PC-9 (cell line): Measurements from ENCODE around the gene ICA1. TPM values are rescaled to one million over a fixed set of nuclear protein-coding genes. Genes with fewer than 3 reads are reported as not detected.

Source experiments
- BruUV-seq: library from RNA; stranded (reverse); fragments of 400-500 nt; replicated peaks from 2 replicates; lab custom pipeline; 2021; lab: Mats Ljungman, UMichigan
- CTCF ChIA-PET: fragments of 300-600 bp; sonication (Branson Sonifier 250); formaldehyde crosslinking; loops from one replicate; lab custom pipeline; 2022; ENCODE audit warnings: antibody characterized with exemption; lab: Charles Lee
- POLR2A ChIA-PET: fragments of 300-600 bp; sonication (Branson Sonifier 250); formaldehyde crosslinking; loops from one replicate; lab custom pipeline; 2022; ENCODE audit warnings: antibody characterized with exemption; ENCODE audit not compliant: unreplicated experiment; lab: Charles Lee
- DNase-seq, 2 experiments: peaks; one replicate each; pipeline versions ENCODE4 v3.0.0 to v3.0.0-alpha.2; 2015 to 2022; ENCODE audit warnings: mixed read lengths in 1 of 2
- H2AFZ ChIP-seq: fragments of 200-600 bp; sonication (generic); 2 replicates; pipeline ENCODE4 v1.8.1; 2017; ENCODE audit warnings: antibody characterized with exemption
- H3F3A ChIP-seq: fragments of 200-600 bp; sonication (generic); 2 replicates; pipeline ENCODE4 v1.8.1; 2017; ENCODE audit warnings: antibody characterized with exemption, mild to moderate bottlenecking, low read depth; ENCODE audit not compliant: insufficient read depth
- H3K27ac ChIP-seq: fragments of 200-600 bp; sonication (generic); 2 replicates; pipeline ENCODE4 v1.6.1; 2016; ENCODE audit warnings: mixed run types
- H3K27me3 ChIP-seq: fragments of 200-600 bp; sonication (generic); 2 replicates; pipeline ENCODE4 v1.6.1; 2016; ENCODE audit warnings: low read depth, mixed run types; ENCODE audit not compliant: insufficient read depth
- H3K36me3 ChIP-seq: fragments of 200-600 bp; sonication (generic); 2 replicates; pipeline ENCODE4 v1.6.1; 2016; ENCODE audit warnings: low read depth, mixed run types
- H3K4me1 ChIP-seq: fragments of 200-600 bp; sonication (generic); replicated peaks from 2 replicates; pipeline ENCODE4 v1.6.1; 2016; ENCODE audit warnings: mixed run types; ENCODE audit not compliant: insufficient read depth
- H3K4me2 ChIP-seq: fragments of 200-600 bp; sonication (generic); 2 replicates; pipeline ENCODE4 v1.6.1; 2017; ENCODE audit warnings: mixed run types
- H3K4me3 ChIP-seq: fragments of 200-600 bp; sonication (generic); 2 replicates; pipeline ENCODE4 v1.6.1; 2016; ENCODE audit warnings: mixed run types
- H3K79me2 ChIP-seq: fragments of 200-600 bp; sonication (generic); 2 replicates; pipeline ENCODE4 v1.6.1; 2017; ENCODE audit warnings: low read depth, mixed run types
- H3K9me2 ChIP-seq: fragments of 200-600 bp; sonication (generic); 2 replicates; pipeline ENCODE4 v1.8.1; 2017; ENCODE audit warnings: mild to moderate bottlenecking; ENCODE audit not compliant: insufficient read depth
- H3K9me3 ChIP-seq: fragments of 200-600 bp; sonication (generic); 2 replicates; pipeline ENCODE4 v1.8.1; 2016; ENCODE audit warnings: low read depth; ENCODE audit not compliant: insufficient read depth
- H4K20me1 ChIP-seq: fragments of 200-600 bp; sonication (generic); 2 replicates; pipeline ENCODE4 v1.8.1; 2017; ENCODE audit not compliant: insufficient read depth
- EZH2 ChIP-seq: fragments of 200-600 bp; sonication (generic); IDR thresholded peaks from 2 replicates; pipeline ENCODE4 v1.8.0; 2017; ENCODE audit warnings: antibody characterized with exemption, low read depth
- intact Hi-C: fragments of 100-400 bp; cut with micrococcal nuclease; formaldehyde crosslinking; loops from one replicate; pipeline ENCODE4 v1.10.0; 2022; ENCODE audit not compliant: unreplicated experiment
- total RNA-seq: library from RNA; stranded (reverse); gene quantifications from 2 replicates; pipeline ENCODE4 v1.2.3, GENCODE V29; 2021
- TF ChIP-seq, protein P1 (sequence below): fragments of 200-600 bp; sonication (generic); conservative IDR thresholded peaks from 2 replicates; pipeline ENCODE4 v1.6.1; 2017; ENCODE audit warnings: mixed run types, antibody characterized with exemption, mild to moderate bottlenecking, moderate library complexity

The ICA1 gene
- total RNA-seq, 1 experiment from 2014 or later = 33.8 TPM

DNA sequence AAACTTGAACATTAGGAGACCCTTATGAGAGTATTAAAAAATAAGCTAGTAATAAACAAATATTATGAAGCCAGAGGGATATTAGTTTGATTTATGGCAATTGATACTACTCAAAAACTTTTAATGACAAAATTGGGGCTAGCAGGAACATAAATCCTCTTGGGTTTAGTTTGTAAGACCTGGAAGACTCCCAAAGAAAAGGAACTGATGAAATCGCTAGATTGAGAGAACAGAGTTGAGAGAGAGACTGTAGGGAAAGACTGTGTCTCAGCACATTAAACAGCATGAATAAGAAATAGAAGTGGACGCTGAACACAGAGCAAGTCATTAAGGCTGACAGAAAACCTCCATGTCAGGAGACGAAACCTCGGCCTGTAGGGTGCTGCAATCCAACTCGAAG is 56.4 kb downstream of the ICA1 start:
- BruUV-seq = no TSS peak
- Histone ChIP-seq H3K9me3 (no peaks in the 10 kb centered on the region), H3K36me3 (no peaks in the 10 kb centered on the region), H3K27me3 (no peaks in the 10 kb centered on the region), H3K79me2 (no peaks in the 10 kb centered on the region), H3F3A (no peaks in the 10 kb centered on the region; the same call in 1 of the 2 replicates), H4K20me1 (no peaks in the 10 kb centered on the region), H3K9me2 (no peaks in the 10 kb centered on the region), H3K4me1 (peaks cover 24% of the 10 kb centered on the region), H2AFZ (no peak overlapping the region), H3K4me3 (no peak overlapping the region), H3K4me2 (no peak overlapping the region), H3K27ac (no peak overlapping the region)
- TF ChIP-seq, protein P1, sequence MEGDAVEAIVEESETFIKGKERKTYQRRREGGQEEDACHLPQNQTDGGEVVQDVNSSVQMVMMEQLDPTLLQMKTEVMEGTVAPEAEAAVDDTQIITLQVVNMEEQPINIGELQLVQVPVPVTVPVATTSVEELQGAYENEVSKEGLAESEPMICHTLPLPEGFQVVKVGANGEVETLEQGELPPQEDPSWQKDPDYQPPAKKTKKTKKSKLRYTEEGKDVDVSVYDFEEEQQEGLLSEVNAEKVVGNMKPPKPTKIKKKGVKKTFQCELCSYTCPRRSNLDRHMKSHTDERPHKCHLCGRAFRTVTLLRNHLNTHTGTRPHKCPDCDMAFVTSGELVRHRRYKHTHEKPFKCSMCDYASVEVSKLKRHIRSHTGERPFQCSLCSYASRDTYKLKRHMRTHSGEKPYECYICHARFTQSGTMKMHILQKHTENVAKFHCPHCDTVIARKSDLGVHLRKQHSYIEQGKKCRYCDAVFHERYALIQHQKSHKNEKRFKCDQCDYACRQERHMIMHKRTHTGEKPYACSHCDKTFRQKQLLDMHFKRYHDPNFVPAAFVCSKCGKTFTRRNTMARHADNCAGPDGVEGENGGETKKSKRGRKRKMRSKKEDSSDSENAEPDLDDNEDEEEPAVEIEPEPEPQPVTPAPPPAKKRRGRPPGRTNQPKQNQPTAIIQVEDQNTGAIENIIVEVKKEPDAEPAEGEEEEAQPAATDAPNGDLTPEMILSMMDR = no peak
- TF ChIP-seq EZH2 = no peak
- ChIA-PET CTCF (no interaction called here), POLR2A (no interaction called here)
- intact Hi-C loops = no loop called here
- no peak for DNase-seq

DNA sequence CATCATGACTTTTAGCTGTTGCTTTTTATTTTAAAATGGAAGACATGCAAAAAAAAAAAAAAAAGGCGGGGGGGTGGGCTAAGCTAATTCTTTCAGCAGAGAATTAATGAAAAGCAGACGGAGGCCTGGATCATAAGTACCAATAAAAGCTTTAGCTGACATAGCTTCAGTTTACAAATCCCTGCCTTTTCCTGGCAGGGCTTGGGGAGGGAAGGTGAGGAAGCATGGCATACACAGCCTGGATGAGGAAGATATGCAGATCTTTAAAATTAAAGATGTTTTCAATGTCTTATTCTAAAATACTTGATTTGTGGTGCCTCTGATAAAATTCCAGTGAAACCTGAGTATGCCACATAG is 57.0 kb downstream of the ICA1 start:
- ChIA-PET CTCF (no interaction called here), POLR2A (no interaction called here)
- Histone ChIP-seq H3K4me3 (no peak overlapping the region), H3K27ac (no peak overlapping the region), H3K4me1 (peaks cover 21% of the 10 kb centered on the region), H3K4me2 (no peak overlapping the region), H3K9me2 (no peaks in the 10 kb centered on the region), H3K27me3 (no peaks in the 10 kb centered on the region), H3K9me3 (no peaks in the 10 kb centered on the region), H2AFZ (no peak overlapping the region), H4K20me1 (no peaks in the 10 kb centered on the region), H3K36me3 (no peaks in the 10 kb centered on the region), H3K79me2 (no peaks in the 10 kb centered on the region), H3F3A (no peaks in the 10 kb centered on the region; the same call in 1 of the 2 replicates)
- no TSS peak for BruUV-seq
- DNase-seq = no peak
- no peak for TF ChIP-seq EZH2
- TF ChIP-seq, protein P1 = no peak
- intact Hi-C loops = no loop called here

- H3K27ac ChIP-seq = no peak overlapping the region
- H3K4me3 ChIP-seq = no peak overlapping the region
- H2AFZ ChIP-seq = no peak overlapping the region
- H3K79me2 ChIP-seq = no peaks in the 10 kb centered on the region
- no peaks in the 10 kb centered on the region for H3K27me3 ChIP-seq
- no peaks in the 10 kb centered on the region; the same call in 1 of the 2 replicates for H3F3A ChIP-seq
- BruUV-seq = no TSS peak
- TF ChIP-seq EZH2 = no peak
- TF ChIP-seq, protein P1 = no peak
- H3K4me2 ChIP-seq = no peak overlapping the region
- intact Hi-C loops = no loop called here
- DNase-seq = no peak
- H3K9me3 ChIP-seq = no peaks in the 10 kb centered on the region
- ChIA-PET POLR2A (no interaction called here), CTCF (no interaction called here)
- H3K36me3 ChIP-seq = no peaks in the 10 kb centered on the region
- no peaks in the 10 kb centered on the region for H4K20me1 ChIP-seq
- no peaks in the 10 kb centered on the region for H3K9me2 ChIP-seq
- peaks cover 16% of the 10 kb centered on the region for H3K4me1 ChIP-seq
Observed at GRCh38 chr7:8204339-8205030, 57.5 kb downstream of the ICA1 start.
